HG02763 (cell line): ENCODE data around the gene DHRS1.

ENCODE experiments used
- ATAC-seq: cut with Tn5 transposase; IDR thresholded peaks from one replicate; pipeline ENCODE4 v1.9.1; 2021; ENCODE audit warnings: mild to moderate bottlenecking, moderate library complexity; ENCODE audit not compliant: unreplicated experiment

Gene DHRS1

GRCh38 chr14:24267516-24267915 lies 32.1 kb downstream of the DHRS1 start:
- ATAC-seq: no peak

GRCh38 chr14:24266344-24267244 lies 33.0 kb downstream of the DHRS1 start:
- no peak for ATAC-seq

- no peak for ATAC-seq
These were observed 35.3 kb downstream of the DHRS1 start for GRCh38 chr14:24264298-24264697.

GRCh38 chr14:24263848-24264247 lies 35.7 kb downstream of the DHRS1 start:
- ATAC-seq: no peak

DNA sequence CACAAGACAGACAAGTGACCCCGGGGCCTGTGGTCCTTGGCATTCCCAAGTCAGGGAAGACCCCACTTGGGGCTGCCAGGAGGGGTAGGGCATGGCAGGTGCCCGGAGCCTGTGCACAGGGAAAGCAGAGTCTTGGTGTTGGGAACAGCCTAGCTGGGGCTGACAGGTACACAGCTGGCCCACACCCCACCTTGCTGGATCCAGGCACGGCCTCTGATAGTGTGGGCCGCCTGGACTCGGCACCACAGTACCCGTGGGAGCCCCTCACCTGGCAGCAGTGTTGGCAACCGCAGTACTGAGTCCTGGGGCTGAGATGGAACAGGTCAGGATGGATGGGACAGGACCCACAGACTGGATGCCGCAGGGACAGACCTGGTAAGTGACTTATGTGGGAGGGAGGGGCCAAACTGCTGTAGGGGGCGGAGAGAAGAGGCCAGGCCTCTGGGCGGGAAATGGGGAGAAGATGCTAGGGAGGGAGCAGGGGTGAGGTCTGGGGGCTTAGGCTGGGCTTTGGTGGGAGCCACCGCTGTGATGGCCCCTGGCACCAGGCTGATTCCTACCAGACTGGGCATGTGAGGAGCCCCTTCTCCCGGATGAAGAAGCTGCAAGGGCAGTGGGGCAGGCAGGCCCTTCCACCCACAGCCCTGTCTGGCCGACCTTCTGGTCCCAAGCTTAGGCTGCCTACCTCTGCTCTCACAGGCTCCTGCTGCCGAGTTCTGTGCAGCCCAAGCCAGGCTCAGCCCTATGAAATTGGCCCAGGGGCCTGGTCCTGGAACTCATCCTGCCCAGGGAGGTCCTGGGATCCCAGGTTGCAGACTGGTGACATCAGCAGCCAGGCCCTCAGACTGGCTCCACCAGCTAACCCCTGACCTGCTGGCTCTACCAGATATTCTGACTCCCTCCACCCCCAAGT lies 36.5 kb downstream of the DHRS1 start, which contains the start of gene TGM1:
Gene TGM1 (minus strand): TSS at position 357 of the 913 bp plus-strand sequence. CDS start 825 bp downstream, outside the sequence.
- no peak for ATAC-seq

DNA sequence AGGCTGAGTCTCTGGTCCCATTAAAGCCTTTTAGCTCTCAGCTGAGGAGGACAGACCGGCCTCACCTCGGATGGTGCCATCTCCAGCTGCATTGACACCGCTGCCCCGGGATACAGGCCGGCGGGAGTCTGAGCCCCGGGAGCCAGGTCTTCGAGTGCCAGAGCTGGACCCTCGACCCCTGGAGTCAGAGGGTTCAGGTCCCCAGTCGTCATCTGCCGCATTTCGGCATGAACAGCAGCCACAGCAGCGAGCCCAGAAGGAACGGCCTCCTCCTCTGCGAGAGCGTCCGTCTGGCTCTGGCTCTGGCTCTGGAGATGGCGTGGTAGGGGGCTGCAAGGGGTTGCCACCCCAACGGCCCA lies 37.6 kb downstream of the DHRS1 start:
- ATAC-seq: no peak

- no peak for ATAC-seq
These were observed 38.2 kb downstream of the DHRS1 start for GRCh38 chr14:24261256-24261968.

DNA sequence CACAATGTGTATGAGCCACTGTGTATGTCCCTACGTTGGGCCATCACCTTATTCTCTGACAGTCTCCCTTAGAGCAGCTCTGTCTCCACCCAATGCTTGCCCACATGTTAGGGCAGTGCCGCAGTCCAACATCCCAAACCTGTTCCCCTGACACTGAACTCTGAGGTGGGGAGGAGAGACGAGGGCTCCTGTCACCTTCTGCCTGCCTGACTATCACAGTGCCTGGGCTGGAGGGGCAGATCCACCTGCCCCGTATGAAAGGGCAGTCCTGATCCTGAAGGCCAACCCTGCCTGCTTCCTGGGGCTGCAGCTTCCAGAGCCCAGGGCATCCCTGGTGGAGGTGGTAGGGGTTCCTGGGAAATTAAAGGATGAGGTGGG lies 38.8 kb downstream of the DHRS1 start:
- ATAC-seq: no peak

DNA sequence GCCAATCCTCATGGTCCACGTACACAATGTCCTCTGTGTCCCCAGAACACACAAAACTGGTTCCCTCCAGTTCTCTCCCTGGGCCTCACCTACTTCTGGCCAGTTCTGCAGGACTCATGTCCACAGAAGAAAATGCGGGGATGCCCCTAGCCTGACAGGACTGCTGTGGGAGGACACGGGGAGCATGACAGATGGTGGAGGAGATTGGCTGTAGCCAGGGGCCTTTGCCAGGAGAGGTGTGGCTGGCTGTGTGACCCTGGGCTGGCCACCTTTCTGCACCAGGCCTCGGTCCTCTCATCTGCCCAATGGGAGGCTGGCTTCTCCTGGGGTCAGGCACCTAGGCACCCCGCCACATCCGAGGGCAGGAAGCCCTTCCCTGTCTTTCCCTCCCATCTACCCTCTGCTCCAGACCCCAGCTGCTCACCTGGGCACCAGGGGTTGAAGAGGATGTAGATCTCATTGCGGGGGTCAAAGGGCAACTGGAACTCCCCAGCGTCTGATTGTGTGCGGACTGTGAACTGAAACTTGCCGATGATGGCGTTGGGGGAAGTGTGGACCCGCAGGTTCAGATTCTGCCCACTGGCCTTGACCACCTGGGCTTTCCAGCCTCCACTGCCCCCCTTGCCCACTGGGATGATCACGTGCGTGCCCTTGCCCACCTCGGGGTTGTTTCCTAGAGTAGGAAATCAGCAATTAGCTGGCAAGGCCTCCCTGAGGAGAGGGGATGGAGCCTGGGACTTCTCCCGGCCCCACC lies 39.4 kb downstream of the DHRS1 start:
- ATAC-seq: no peak

GRCh38 chr14:24259282-24260025 lies 40.1 kb downstream of the DHRS1 start:
- ATAC-seq: no peak

DNA sequence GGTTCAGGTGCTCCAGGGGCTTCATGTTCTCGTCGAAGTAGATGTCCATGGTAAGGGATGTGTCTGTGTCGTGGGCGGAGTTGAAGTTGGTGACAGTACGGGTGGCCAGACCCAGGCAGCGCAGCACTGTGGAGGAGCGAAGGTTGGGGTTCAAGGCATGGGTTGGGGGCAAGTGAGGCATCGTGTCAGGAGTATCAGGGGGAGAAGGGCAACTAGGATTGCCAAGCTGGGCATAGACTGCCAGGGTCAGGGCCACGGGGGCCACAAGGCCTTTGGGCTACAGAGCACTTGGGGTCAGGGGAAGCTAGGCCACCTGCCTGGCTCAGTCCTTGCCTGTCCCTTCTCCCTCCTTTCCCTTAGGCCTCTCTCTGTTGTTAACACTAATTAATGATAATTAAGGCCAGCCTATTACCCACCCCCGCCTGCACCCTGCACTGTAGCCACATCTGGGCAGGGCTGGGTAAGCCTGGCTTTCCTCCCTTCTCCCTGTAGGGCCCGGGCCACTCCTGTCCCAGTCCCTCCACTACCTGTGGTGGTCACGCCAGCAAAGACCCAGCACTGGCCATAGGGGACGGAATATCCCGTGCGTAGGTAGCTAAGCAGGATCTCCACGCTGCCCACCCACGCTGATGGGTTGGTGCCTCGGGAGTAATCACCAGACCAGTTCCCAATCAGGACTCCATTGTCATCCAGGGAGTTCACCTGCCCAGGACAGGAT lies 40.9 kb downstream of the DHRS1 start:
- no peak for ATAC-seq

GRCh38 chr14:24258119-24258518 lies 41.5 kb downstream of the DHRS1 start:
- no peak for ATAC-seq

DNA sequence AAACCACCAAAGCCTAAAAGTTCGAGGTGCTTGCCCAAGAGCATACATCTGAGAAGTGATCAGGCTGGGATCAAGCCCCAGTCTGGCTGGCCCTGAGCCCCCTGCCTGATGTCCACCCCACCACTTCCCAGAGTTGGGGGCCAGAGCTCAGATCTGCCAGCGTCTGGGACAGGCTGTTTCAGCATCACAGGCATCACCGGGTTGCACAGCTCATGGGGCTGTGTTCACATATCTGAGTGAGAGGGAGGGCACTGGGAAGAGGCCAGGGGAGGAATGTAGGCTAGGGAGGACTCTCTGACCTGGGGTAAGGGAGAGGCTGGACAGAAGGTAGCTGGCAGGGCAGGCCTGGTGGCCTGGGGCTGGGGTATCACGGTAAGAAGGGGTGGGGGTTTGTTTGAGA lies 42.6 kb downstream of the DHRS1 start:
- ATAC-seq: no peak

DNA sequence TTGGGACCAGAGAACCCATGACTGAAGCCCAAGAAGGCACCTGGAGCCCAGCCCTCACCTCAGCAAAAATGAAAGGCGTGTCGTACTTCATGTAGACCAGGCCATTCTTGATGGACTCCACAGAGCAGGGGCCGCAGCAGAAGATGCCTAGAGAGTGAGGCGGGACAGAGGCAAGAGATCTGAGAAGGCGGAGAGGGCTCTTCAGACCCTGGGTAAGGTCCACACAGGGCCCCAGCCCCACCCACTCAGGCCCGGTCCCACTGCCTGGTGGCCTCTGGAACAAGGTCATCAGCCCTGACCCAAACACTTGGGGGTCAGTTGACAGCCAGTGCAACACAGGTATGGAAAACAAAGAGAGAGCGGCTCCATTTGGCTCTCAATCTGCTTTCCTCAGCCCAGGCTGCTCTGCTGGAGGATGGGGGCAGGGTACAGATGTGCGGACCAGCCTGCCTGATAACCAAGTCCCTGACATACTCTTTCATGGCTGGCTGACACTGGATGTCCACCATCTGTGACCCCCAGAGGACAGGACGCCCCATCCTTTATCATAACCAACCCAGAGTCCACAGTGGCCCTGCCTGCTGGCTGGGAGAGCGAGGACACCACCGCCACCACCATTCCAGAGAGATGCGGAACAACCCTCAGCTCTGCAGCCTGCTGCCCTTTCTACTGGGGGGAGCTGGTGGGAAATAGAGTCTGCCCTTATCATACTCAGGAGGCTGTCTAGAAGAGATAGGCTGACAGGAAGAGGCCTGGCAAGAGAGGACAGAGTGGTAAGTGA lies 43.5 kb downstream of the DHRS1 start:
- ATAC-seq: no peak

DNA sequence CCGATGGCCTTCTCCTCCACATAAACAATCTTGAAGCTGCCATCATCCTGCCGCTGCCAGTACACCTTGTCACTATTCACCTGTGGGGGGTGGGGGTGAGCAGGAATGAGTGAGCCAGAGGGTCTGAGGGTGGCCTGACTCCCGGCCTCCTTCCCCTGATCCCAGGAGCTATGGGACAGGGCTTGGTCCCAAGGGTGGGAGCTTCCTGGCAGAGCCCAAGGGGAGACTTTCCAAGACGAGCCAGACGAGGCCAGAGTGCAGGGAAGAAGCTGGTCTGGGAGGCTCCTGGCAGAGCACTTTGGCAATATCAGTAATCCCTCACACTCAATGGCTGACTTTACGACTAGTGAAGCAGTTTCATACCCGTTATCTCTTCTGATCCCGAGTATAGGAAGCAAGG lies 44.1 kb downstream of the DHRS1 start:
- ATAC-seq: no peak

GRCh38 chr14:24254630-24255392 lies 44.8 kb downstream of the DHRS1 start:
- ATAC-seq: no peak

DNA sequence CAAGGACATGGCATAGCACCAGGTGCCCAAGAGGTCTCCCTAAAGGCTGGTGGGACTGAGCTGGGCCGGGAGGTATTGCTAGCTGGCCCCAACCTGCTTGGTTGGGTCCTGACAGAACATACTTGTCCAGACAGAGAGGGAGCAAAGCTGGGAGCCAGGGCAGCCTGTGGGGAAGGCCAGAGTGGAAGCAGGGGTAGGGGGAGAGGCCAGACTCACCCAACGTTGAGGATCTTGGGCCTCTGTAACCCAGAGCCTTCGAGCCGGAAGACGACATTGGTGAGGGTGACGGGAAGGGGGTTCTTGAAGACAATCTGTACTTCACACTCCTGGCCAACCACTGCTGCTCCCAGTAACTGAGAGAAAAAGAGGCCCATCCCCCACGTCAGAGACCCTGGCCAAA lies 45.6 kb downstream of the DHRS1 start:
- ATAC-seq: no peak
